Right forelimb (tissue), 1 donor: ENCODE results near the gene NUP205.
"Not testable (repeated sequence)": the region's sequence is repeated elsewhere in the genome, so short reads cannot be mapped to it uniquely, and the experiment has no call there.

Experiments used
- DNase-seq: peaks from one replicate; pipeline ENCODE4 v3.0.0-alpha.2; 2018

Gene NUP205

GRCh38 chr7:135668852-135669395, 111.2 kb downstream of the NUP205 start:
- not testable (repeated sequence) for DNase-seq

GRCh38 chr7:135669774-135670173, 112.1 kb downstream of the NUP205 start:
- no peak for DNase-seq

- no peak for DNase-seq
Observed at GRCh38 chr7:135670179-135670578, 112.5 kb downstream of the NUP205 start.

DNA sequence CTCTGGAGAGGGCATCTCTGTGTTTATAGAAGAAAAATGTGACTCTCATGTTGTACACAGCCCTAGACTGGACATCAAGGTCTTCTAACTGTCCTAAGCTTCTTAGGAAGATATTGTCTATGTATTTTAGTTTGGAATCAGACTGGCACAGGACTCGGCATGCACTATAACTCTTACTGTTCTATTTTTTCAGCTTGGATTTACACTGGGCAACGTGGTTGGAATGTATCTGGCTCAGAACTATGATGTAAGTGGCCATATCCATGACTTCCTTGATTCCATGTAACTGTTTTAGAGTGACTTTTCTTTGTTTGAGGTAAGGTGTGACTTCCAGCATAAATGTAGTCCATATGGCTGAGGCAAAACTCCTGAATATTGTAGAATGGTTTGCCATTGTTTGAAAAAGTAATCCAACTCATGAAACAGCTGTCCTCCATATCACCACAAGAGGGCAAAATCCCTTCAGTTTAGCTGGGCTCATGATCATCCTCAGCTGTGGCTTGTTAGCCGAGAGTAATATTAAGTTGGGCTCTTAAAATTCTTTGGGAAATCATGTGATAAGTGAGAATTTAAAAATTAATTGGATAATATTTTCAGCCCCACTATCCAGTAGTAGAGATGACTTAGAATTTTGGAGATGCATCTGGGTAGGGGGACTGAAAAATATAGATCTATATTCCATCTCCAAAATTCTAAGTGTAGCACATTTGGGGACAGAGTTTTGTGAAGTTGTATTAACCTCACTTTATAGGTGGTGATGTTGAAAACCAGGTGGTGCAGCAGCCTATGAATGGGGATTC, 115.0 kb downstream of the NUP205 start:
- no peak for DNase-seq

DNA sequence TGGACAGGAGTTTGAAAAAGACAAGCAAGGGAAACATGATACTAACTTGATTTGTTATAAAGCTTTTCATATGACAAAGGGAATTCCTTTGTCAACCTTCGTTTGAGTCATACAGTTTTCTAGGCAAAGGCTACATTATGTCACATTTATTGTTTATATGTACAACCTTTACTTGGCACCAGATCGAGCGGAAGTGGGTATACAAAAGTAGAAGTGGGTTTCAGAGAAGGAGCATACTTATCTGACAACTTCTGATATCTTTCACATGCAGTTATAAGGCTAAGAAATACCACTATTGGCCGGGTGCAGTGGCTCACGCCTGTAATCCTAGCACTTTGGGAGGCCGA, 115.6 kb downstream of the NUP205 start:
- no peak for DNase-seq

DNA sequence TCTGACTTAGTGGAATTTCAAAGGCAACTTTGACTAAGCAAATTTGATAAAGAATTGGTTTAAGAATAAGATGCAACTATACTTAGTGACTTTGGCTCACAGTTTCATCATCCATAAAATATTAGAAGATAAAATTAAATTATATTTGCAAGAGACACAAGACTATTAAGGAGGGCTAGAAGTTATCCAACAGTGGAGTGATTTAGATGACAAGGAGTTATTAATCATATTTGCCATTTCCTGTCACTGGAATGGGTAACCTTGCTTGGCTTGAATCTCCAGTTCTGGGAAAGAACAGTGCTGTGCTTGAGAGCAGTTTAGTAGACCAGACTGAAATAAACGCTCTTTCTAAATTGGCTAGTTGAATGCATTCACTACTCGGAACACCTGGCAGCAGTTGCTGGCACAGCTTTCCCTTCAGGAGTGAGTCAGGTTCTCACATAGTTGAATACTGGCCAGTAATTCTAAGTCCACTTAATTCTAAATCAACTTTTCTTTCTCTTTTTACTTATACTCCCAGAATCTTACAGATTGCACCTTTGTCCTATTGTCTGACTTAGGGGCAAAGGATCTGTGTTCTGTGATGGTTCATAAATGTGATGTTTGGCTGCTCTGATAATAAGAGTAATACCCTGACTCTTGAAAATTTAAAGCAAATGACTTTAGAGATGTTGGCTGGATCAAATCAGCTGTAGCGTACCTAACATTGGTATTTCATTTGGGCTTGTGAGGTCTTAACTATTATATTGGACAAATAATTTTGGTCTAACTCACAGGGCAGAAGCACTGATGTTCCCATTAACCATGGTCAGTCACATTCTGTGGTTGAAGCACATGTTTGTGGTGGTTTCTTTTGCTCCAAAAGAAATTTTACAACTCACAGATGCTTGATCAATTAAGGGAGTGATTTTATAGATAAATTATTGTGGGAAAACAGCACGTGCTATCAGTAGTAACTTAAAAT, 121.2 kb downstream of the NUP205 start:
- DNase-seq = peak; percentile 80

DNA sequence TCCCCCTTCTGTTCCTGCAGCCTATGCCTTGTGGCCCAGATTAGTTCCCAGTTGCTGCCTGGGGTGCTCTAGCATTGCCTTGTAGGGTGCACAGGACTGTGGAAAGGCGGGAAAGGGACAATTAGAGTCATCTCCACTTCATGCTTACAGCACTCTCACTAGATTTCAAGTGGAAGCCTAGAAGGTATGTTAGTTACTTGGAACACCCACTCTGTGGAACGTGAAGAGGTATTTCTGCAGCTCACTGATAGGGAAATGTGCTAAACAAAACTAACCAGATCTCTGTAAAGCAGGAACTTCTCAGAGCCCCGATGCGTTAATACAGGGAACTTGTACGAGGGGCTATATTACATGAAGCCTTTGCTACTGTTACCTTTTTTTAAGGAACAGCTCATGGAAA, 124.0 kb downstream of the NUP205 start:
- no peak for DNase-seq

DNA sequence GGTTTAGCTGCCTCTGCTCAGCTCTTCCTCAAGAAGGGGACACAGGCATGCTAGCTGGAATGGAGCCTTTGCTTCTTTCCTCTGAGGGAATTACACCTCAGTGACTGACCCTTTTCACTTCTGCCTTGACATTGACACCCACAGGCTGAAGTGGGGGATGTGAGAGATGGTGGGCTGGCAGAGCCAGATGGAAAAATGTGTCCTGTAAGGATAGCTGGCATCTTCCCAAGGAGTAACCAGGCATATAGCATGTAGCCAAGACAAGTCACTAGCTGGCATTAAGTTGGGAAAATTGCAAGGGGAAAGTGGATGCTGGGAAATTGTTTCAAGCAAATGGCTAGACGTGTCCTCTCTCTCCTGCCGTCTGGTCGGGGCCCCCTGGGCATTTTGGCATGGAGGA, 124.5 kb downstream of the NUP205 start:
- no peak for DNase-seq

- DNase-seq = no peak
Observed at GRCh38 chr7:135683609-135684008, 125.9 kb downstream of the NUP205 start.

DNA sequence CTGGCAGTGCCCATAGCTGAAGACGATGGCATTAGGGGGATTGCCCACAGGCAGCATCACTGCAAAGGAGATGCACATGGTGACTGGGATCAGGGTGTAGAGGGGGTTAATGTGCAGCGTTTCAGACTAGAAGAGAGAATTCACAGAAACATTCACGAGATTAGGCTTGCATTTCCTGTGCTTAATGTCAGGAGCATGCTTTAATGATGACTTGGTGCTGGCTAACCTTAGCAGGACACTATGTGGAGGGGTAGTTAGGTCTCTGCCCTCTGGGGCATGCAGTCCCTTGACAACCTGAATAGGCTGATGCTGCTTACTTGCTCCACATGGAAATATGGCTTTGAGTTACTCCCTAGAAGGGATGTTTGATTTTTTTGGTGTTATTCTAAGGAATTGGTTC, 126.4 kb downstream of the NUP205 start:
- DNase-seq = no peak

DNA sequence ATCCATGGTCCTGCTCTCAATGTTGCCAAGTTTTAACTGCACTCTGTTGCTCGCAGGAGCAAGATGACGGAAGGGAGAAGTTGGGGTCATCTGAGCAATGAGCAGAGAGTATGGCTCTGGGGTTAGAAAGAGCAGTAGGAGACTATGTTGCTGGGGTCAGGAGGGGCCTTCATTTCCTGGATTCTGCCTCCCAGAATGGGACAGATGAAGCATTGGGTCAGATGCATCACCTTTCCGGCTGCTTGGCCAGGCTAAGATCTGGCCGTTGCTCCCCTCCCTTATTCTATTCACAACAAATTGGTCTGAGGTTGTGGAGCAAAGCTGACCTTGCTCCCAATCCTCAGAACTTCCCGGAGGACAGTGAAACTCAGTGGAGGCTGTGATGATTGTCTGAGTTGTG, 127.0 kb downstream of the NUP205 start:
- DNase-seq = no peak

DNA sequence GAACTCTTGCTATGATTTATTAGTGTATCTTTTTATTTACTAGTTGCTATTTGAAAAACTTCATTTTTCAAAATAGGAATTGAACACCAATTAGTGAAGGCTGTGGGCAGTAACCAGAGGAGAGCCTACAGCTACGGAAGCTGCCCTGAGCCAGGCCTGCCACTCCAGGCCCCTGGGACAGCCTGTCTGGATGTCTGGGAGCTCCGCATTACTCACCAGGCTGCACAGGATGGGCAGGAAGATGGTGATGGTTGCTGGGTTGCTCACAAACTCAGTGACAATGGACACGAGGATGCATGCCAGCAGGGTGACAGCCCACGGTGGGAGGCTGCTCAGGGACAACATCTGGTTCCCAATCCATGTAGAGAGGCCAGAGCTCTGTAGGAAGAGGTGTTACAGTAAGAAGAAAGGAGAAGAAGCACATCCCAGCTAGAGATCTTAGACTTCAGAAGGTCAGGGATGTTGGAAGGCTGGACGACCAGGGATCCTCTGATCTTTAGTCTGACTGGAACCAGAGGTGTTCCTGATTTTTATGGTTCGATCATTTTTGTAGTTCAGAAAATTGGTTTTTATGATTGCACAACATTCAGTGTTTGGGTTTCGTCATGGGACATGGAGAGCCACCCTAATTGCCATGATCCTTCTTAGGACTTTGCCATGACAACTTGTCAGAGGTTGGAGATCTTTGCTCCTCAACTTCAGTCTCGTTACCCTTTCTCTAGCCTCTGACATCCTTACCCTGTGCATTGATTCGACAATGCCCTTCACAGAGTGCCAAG, 127.8 kb downstream of the NUP205 start:
- DNase-seq = no peak

GRCh38 chr7:135687466-135687865, 129.7 kb downstream of the NUP205 start:
- DNase-seq = no peak

- no peak for DNase-seq
Observed at GRCh38 chr7:135690566-135690965, 132.8 kb downstream of the NUP205 start.

DNA sequence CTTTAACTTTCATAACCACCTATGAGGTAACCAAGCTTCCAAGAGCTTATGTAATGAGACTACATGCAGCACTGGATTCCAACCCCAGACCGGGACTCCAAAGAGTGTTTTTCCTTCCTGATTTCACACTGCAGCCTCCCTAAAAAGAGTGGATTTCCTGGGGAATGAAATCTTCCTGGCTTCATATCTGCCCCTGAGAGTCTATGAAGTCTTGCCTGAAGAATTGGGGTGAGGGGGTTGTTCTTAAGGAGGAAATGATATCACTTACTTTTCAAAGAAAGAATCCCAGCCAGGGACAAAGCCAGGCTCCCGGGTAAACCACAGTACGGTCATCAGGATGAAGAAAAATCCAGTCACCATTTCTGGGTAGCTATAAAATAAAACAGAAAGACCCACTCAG, 134.3 kb downstream of the NUP205 start:
- DNase-seq = no peak

- not testable (repeated sequence) for DNase-seq
Observed at GRCh38 chr7:135692606-135693005, 134.9 kb downstream of the NUP205 start.

DNA sequence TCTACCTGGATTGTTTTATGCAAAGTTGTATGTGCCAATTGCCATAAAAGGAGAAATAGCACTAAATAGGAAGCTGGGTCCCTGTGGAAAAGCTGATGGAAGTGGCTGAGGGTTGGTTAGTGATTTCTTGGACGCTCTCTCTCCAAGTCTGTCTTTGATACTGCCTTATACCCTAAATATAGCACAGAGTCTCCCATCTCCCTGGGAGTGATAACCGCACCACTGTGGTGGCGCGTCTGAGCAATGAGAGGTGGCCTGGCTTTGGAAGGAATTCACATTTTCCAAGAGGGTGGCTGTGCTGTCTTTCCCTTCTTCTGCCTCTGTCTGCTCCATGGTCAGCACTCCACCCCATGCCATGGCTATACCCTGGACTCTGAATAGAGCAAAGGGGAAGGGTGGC, 135.8 kb downstream of the NUP205 start:
- no peak for DNase-seq

GRCh38 chr7:135697276-135698049, 139.7 kb downstream of the NUP205 start:
- no peak for DNase-seq
